EL (cell line): ENCODE measurements around the gene GGA3.
"Not testable (repeated sequence)": the region's sequence is repeated elsewhere in the genome, so short reads cannot be mapped to it uniquely, and the experiment has no call there.

Source experiments
- DNase-seq: peaks from one replicate; pipeline ENCODE4 v3.0.0-alpha.2; 2016

GGA3 gene

GRCh38 chr17:75261336-75262111 lies at the start of gene GGA3, which contains the start of gene MRPS7:
Gene GGA3, minus strand, starts transcription at chr17:75261606. Its CDS starts 19 bp downstream, at chr17:75261587.
Gene MRPS7, plus strand, starts transcription at chr17:75261879. Its CDS starts 22 bp downstream, at chr17:75261901.
- peak; percentile 94 for DNase-seq

- no peak for DNase-seq
Measured at GRCh38 chr17:75308732-75309629, 47.6 kb upstream of the GGA3 start.

GRCh38 chr17:75307957-75308731 lies 46.7 kb upstream of the GGA3 start:
- no peak for DNase-seq

GRCh38 chr17:75301502-75302206 lies 40.2 kb upstream of the GGA3 start:
- no peak for DNase-seq

- DNase-seq = no peak
Measured at GRCh38 chr17:75301049-75301448, 39.6 kb upstream of the GGA3 start.

- DNase-seq = no peak
Measured at GRCh38 chr17:75300280-75300679, 38.9 kb upstream of the GGA3 start.

- no peak for DNase-seq
Measured at GRCh38 chr17:75295201-75296158, 34.1 kb upstream of the GGA3 start.

- DNase-seq = not testable (repeated sequence)
Measured at GRCh38 chr17:75292810-75293448, 31.5 kb upstream of the GGA3 start.

GRCh38 chr17:75289832-75290337 lies 28.5 kb upstream of the GGA3 start:
- peak; percentile 54 for DNase-seq

GRCh38 chr17:75289115-75289831 lies 27.9 kb upstream of the GGA3 start, which contains the start of gene SLC25A19:
Gene SLC25A19, minus strand, starts transcription at chr17:75289433. Its CDS starts 2,669 bp downstream, at chr17:75286764.
- peak; percentile 99 for DNase-seq

- DNase-seq = peak; percentile 32
Measured at GRCh38 chr17:75288770-75289114, 27.3 kb upstream of the GGA3 start.

- no peak for DNase-seq
Measured at GRCh38 chr17:75288359-75288758, 27.0 kb upstream of the GGA3 start.

GRCh38 chr17:75287221-75287620 lies 25.8 kb upstream of the GGA3 start:
- no peak for DNase-seq

- no peak for DNase-seq
Measured at GRCh38 chr17:75285123-75285522, 23.7 kb upstream of the GGA3 start.

- peak; percentile 16 for DNase-seq
Measured at GRCh38 chr17:75280189-75280588, 18.8 kb upstream of the GGA3 start.

- peak; percentile 76 for DNase-seq
Measured at GRCh38 chr17:75277664-75278071, 16.3 kb upstream of the GGA3 start.

- DNase-seq = peak; percentile 83
Measured at GRCh38 chr17:75273977-75274708, 12.7 kb upstream of the GGA3 start.

- no peak for DNase-seq
Measured at GRCh38 chr17:75272848-75273184, 11.4 kb upstream of the GGA3 start.
